Glomerular visceral epithelial cell (primary cell): ENCODE measurements around the gene ZSCAN23.
"Not testable (repeated sequence)": the region's sequence is repeated elsewhere in the genome, so short reads cannot be mapped to it uniquely, and the experiment has no call there.

Experiments
- DNase-seq: peaks from one replicate; pipeline ENCODE4 v3.0.0-alpha.2; 2016; ENCODE audit errors: extremely low spot score

The ZSCAN23 gene

DNA sequence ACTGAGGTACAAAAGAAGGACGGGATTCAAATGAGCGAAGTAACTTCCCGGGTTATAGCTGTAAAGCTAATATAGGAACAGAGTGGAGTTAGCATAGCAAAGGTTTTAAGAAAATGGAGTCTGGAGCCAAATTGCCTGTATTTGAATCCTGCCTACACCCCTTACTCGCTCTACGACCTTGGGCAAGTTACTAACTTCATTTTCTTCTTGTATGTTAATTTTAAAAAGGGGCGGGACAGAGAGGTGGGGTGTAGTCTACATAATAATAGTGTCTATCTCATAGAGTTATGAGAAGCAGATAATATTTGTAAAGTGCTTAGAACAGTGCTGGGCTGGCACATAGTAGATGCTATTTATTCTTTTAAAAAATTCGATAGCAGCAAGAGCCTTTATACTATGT lies 705 bp downstream of the ZSCAN23 start:
- peak; percentile 3 for DNase-seq

DNA sequence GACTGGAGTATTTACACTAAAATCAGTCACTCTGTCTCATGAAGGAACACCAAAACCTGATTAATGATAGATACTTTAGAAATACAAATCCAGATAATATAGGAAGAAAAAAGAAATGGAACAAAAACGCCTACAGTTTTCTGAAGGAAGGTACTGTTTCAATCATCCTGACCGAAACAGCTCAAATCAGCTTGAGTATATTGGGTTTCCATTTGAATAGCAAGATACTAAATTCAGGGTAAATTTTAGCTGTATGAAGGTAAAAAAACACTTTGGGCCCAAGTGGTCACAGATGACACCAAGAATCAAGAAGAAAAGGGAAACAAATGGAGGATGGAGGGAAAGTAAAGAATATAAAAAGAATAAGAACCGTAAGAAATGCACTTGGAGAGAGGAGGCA lies 6.9 kb downstream of the ZSCAN23 start:
- DNase-seq: no peak

DNA sequence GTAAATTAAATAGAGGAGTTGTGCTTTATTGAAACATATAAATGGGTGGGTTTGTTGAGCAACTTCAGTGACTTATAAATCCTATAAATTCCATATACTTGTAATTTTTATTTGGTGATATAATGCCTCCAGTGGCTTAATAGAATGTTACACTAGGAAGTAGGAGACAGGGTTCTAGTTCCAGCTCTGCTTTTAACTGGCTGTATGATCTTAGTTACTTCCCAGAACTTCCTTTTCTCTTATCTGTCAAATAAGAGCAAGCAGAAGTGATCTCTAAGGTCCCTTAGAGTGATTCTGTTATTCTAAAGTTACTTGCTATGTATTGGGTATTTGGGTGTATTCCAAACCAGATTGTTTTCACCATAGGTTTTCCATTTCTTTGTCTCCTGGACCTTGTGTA lies 10.2 kb downstream of the ZSCAN23 start:
- no peak for DNase-seq

- no peak for DNase-seq
Measured at GRCh38 chr6:28429781-28430180, 13.5 kb downstream of the ZSCAN23 start.

GRCh38 chr6:28425944-28426541 lies 17.2 kb downstream of the ZSCAN23 start:
- DNase-seq: no peak

DNA sequence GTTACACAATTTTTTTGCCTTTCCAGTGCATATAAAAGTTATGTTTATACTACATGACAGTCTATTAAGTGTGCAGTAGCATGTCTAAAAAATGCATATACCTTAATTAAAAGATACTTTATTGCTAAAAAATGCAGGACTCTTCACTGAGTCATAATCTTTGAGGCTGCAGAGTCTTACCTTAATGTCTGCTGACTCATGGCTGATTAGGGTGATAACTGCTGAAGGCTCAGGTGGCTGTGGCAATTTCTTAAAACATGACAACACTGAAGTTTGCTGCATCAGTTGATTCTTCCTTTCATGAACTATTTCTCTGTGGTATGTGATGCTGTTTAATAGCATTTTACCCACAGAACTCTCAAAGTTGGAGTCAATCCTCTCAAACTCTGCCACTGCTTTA lies 19.1 kb downstream of the ZSCAN23 start:
- no peak for DNase-seq

GRCh38 chr6:28423546-28423945 lies 19.7 kb downstream of the ZSCAN23 start:
- no peak for DNase-seq

DNA sequence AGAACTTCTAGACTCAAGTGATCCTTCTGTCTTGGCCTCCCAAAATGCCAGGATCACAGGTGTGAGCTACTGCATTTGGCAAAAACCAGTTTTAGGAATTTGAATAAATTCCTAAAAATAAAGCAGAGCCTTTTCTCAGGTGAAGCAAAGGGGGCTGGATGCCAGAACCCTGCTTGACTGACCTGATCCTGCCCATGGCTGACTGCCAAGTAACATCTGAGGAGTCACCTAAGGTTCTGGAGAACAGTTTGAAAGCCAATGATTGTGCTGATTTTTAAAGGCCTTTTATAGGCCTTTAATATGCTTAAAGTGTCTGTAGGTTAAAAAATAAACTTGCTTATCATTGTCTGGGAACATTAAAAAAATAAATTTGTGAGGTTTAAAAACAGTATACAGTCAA lies 29.6 kb downstream of the ZSCAN23 start:
- no peak for DNase-seq

DNA sequence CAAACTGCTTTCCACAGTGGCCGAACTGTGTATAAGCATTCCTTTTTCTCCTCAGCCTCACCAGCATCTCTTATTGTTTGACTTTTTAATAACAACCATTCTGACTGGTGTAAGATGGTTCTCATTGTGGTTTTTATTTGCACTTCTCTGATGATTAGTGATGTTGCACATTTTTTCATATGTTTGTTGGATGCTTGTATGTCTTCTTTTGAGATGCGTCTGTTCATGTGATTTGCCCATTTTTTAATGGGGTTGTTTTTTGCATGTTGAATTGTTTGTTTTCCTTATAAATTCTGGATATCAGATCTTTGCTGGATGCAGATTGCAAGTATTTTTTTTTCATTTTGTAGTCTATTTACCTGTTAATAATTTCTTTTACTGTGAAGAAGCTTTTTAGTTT lies 32.5 kb downstream of the ZSCAN23 start:
- DNase-seq: no peak

DNA sequence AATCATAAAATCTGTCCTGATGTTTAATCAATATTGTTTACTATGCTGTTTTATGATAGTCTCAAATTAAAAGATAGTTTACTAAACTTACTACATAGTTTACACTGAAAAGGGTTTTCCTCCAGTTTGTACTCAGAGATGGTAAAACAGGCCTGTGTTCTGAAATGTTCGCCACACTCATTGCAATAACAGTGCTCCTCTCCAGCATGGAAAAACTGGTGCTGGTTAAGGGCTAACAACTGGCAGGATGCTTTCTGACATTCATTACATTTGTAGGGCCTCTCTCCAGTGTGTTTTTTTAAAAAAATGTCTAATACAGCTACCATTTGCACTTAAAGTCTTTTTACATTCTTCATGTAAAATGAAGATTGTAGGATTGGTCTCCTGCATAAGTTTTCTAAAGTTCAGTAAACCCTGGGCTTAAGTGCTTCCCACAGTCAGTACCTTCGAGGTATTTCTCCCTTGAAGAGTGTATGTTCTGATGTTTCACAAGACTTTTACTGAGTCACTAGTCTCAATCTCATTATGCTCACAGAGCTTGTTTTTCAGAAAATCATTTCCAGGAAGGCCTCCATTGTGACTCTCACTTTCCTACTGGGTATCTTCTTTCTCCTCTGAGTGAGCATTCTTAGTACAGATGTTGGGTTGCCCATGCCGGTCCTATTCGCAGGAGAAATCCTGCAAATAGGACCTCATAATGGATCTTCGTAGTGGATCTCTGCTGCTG lies 35.1 kb downstream of the ZSCAN23 start:
- DNase-seq: no peak

DNA sequence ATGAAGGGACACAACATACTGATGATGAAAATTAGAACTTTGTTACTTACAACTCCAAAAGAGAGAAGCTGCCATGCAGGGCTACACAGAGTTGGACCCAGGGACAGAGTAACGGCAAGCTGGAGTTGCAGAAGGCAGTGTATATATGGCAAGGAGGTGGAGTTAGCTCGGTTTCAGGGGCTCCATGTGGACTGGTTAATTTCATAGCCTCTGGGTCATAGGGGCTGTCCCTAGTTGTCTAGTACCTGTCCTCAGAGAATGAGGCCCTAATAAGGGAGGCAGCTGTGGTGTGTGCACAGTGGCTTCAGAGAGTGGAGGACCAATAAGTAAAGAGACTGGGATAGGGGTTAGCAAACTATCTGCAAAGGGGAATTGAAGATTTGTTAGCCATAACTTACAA lies 35.9 kb downstream of the ZSCAN23 start:
- no peak for DNase-seq

- DNase-seq: not testable (repeated sequence)
Measured at GRCh38 chr6:28403923-28404322, 39.4 kb downstream of the ZSCAN23 start.

DNA sequence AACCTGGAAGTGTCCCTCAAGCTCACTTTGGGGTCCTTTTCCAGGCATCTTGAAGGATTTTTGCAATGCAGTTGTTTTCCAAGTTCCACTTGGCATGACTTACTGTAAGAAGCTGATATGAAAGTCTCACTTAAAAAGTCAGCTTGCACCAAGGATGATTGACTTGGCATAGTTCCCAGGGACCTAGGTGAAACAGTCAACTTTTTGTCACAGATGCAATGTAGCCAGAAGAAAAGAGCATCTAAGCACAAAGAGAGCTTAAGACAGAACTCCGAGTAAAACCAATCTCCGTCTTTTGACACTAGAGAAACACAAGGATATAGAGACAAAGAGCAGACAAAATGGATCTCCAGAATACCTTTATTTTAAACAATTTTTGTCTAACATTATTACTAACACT lies 41.1 kb downstream of the ZSCAN23 start:
- no peak for DNase-seq

GRCh38 chr6:28401172-28401571 lies 42.1 kb downstream of the ZSCAN23 start:
- DNase-seq: peak; percentile 24

GRCh38 chr6:28400122-28400451 lies 43.2 kb downstream of the ZSCAN23 start:
- DNase-seq: no peak

DNA sequence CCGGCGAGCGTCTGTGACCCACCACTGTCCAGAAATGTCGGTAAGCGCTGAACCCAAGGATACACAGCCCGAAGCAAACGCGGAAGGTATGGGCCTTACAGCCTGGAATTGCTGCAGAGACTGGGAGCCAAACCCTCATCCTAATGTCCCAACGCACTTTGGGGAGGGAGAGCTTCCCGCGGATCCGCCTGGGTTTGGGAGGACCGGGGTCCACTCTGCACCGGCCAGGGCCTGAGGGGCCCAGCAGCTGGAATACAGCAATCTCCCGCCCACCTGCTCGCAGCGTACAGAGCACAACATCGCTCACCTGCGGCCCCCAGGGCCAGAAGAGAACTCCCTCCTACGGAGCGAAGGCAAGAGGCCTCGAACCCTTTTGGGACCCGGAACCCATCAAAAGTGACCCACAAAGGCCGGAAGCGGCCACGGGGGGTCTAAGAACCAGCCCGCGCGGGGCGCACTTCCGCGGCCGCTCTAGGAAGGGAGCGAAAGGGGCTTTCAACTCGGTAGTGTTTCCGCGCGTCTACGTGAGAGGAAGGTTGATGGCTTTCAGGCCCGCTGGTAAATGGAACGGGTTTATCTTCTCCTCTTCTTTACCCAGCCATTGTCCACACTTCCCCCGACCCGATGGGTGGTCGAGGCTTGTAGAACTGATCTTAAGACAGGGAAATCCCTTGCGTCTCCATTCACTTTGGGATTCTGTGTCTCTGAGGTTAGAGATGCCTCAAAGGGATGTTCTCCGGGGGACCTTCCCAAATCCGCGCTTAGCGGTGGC lies 43.8 kb downstream of the ZSCAN23 start, which contains the start of gene ZSCAN12:
Gene ZSCAN12 (minus strand): TSS at position 398 of the 772 bp plus-strand sequence. CDS start 1,342 bp downstream, outside the sequence.
- peak; percentile 90 for DNase-seq

DNA sequence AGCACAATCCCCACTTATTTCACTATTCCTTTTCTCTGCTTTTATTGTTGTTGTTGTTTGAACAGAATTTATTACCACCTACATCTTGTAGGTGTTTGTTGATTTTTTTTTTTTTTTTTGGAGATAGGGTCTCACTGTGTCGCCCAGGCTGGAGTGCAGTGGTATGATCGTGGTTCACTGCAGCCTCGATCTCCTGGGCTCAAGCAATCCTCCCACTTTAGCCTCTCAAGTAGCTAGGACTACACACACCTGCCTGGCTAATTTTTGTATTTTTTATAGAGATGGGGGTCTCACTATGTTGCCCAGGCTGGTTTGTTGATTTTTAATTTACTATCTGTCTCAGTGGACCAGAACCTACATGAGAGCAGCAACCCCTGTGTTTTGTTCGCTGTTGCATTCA lies 47.4 kb downstream of the ZSCAN23 start:
- no peak for DNase-seq

GRCh38 chr6:28393912-28394662 lies 49.2 kb downstream of the ZSCAN23 start:
- DNase-seq: no peak

DNA sequence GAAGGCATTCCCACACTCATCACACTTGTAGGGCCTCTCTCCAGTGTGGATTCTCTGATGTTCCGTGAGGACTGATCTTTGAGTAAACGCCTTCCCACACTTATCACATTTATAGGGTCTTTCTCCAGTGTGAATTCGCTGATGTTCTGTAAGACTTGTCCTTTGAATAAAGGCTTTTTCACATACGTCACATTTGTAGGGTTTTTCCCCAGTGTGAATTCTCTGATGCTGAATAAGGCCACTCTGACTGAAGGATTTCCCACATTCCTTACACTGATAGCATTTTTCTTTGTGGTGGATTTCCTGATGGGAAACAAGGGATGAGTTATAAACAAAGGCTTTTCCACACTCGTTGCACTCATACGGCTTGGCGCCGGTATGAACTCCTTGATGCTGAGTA lies 52.6 kb downstream of the ZSCAN23 start:
- DNase-seq: no peak

GRCh38 chr6:28384143-28384533 lies 59.2 kb downstream of the ZSCAN23 start:
- DNase-seq: no peak

DNA sequence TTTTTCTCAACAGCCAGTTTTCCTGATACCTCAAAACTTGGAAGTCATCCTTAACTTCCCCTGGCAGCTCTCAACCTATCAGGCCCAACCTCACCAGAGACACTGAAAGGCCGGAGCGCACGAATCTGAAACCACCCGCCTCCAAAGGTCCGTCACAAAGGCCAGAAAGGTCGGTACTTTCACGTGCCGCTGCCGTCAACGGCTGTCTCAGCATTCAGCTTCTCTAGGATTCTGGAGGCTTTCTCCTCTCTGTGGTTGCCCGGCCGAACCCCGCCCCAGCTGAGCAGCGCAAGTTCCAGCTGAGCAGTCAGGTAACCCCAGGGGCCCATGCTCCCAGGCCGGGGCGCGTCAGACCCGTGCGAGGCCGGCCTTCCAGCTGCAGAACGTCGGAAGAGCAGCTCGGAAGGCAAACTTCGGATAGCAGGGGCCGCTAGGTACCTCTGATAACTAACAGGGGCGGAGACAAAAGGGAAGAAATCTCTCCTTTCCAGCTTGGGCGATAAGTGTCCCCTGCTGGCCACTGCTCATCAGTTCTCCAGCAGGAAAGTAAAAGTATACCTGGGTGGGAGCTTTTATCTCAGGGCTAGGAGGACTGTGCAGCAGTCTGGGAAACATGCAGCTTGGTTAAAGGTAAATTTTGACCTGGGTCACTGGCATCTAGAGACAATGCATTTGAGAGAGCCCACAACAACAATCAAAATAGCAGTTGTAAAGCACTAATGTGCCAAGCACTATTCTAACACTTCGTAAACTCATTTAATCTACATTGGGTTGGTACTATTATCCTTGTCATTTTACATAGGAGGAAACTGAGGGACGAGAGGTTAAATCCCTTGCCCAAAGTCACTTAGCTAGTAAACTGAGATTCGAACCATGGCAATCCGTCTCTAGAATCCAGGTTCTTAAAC lies 59.8 kb downstream of the ZSCAN23 start:
- DNase-seq: peak; percentile 81
